Fibroblast of peridontal ligament (primary cell): ENCODE results near the gene SERPINH1.

ENCODE experiments used
- DNase-seq: peaks from one replicate; pipeline ENCODE4 v3.0.0-alpha.2; 2010; ENCODE audit errors: extremely low read depth

The SERPINH1 gene

GRCh38 chr11:75595429-75595828 is 33.4 kb downstream of the SERPINH1 start:
- no peak for DNase-seq

DNA sequence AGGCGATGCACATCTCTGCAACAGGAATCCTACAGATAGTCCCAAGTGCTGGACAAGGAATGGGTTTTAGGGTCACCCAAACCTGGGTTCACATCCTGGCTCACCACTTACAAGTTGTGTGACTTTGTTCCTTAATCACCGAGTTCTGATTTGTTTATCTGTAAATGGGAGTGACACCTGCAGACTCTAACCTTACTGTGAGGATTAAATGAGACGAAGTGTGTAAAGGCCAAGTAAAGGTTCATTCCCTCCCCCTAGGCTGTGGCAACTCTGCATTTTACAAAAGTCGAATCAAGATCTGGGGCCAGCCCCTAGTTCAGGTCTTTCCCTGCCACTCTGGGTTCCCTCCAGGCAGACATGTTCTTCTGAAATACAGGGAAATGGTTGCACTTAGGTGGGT is 34.9 kb downstream of the SERPINH1 start:
- no peak for DNase-seq

- no peak for DNase-seq
Observed at GRCh38 chr11:75597636-75598035, 35.6 kb downstream of the SERPINH1 start.

DNA sequence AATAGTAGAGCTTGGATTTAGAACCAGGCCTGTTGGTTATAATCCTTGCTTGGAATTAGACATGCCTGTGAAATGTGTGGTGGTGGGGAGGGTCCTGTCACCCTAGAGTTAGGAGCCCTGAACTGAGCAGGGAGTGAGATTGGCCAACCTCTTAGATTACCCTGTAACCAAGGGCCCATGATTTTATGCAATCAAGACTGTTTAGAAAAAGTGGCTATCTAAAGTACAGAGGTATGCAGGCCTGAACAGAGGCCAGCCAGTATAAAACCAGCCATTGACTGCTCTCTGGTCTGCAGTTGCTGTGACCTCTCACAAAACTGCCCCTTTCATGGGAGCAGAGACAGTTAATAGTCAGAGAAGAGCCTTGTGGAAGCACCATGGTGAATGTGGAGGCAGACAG is 36.2 kb downstream of the SERPINH1 start:
- DNase-seq, result peak; percentile 67

- no peak for DNase-seq
Observed at GRCh38 chr11:75598900-75599299, 36.8 kb downstream of the SERPINH1 start.

- DNase-seq, result no peak
Observed at GRCh38 chr11:75600356-75600755, 38.3 kb downstream of the SERPINH1 start.

DNA sequence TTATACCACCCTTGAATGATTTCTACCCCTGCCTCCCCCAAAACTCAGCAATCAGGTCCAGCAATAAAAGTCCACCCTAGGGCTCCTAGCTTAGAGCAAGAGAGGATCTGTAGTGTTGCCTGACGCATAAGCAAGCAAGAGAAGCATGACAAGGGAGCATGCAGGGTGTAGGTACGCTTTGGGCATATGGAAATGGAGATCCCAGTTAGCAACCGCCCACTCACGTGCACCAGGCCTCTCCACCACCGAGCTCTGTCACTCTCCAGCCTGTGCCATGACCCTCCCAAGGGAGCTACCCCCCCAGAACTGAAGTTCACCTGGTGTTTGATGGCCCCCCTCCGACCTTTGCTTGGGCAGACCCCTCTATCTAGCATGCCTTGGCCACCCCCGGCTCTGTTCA is 39.4 kb downstream of the SERPINH1 start:
- no peak for DNase-seq

GRCh38 chr11:75602951-75603350 is 40.9 kb downstream of the SERPINH1 start:
- no peak for DNase-seq

GRCh38 chr11:75603791-75604736 is 42.0 kb downstream of the SERPINH1 start:
- peak; percentile 98 for DNase-seq

DNA sequence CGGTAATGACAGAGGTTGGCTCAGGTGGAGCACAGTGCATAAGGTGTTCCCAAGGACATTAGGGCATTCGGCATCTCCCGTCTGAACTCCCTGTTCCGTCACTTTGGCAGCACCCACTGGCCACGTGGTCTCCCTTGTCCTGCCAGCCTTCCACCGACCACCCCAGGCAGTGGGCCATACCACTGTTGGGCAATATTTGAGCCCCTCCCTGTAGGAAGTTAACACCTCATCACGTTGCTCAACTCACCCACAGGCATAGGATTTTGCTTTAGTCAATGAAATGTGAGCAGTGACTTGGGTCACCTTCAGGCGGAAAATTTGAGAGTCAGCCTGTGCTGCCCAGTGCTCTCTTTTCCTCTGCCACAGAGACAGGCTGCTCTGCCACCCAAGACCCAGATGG is 44.0 kb downstream of the SERPINH1 start:
- no peak for DNase-seq

DNA sequence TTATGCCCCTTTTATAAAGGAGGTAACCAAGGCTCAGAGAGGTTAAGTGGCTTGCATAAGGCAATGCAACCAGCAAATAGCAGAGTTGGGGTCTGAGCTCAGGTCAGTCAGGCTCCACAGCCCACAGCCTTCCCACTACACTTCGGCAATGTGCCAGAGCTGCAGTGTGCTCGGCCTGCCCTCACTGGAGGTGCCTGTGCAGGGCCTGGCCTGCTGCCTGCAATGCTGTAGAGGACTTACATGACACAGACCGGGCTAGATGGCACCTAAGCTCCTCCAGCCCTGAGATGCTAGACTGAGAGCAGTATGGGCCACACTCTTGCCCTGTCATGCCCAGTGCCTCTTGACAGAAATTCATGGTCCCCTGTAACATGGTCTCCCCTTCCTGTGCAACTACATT is 49.8 kb downstream of the SERPINH1 start:
- no peak for DNase-seq

GRCh38 chr11:75615751-75616150 is 53.7 kb downstream of the SERPINH1 start:
- no peak for DNase-seq

DNA sequence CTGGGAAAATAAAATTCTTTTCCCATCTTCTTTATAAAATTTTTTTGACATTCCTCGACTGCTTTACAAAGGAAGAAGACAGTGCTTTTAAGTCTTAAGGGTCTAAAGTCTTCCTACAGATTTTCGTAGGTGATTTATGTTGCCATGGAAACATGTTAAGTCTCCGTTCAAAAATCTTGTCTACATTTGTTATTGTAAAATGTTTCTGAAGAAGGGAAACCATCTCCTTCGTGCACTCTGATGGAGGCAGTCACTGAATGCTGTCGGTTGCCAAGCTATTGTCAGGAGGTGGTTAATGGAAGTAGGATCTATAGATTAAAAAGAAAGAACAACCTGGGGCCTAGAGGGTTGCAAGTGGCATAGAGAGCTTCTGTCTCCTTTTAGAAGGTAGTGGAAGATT is 54.2 kb downstream of the SERPINH1 start:
- no peak for DNase-seq
